DMS114 treated with DMSO at 0.1 percent for 48 hours (cell line): ENCODE measurements around the gene ANXA7.
"Not testable (repeated sequence)": the region's sequence is repeated elsewhere in the genome, so short reads cannot be mapped to it uniquely, and the experiment has no call there.

Experiments used
- DNase-seq: peaks from one replicate; lab custom pipeline; 2025; ENCODE audit not compliant: unreplicated experiment; lab: John Stamatoyannopoulos, UW

Gene ANXA7

DNA sequence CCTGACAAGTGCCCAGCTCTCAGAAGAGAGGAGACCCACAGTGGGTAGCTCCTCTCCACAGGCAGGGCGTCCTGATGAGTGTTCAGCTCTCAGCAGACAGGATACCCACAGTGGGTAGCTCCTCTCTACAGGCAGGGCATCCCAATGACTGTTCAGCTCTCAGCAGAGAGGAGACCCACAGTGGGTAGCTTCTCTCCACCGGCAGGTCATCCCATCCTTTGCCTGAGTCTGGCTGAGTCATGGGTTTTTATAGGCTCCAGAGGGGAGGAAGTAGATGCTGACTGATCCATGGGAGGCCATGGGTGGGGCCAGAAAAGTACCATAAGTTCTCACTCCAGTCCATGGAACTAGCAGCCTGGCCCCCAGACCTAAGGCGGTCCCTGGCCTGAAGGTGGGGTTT is 73.7 kb downstream of the ANXA7 start:
- DNase-seq = no peak

DNA sequence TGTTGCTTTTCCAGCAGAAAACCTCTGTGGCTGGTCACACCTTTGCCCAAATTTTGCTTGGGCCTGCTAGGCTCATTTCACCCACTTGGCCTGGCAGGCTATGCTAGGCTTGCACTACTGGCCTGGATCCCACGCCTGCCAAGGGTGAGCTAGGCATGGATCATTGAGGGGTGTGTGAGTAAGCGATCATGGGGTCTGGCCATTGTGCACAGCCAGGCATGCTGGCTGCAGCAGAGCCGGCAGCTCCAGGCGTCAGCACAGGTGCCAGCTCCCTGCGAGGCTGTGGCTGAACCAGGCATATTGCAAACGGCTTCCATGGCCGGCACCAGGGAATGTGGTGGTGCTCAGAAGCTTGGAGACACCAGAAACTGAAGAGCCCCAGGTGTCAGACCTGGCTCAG is 74.4 kb downstream of the ANXA7 start:
- no peak for DNase-seq

DNA sequence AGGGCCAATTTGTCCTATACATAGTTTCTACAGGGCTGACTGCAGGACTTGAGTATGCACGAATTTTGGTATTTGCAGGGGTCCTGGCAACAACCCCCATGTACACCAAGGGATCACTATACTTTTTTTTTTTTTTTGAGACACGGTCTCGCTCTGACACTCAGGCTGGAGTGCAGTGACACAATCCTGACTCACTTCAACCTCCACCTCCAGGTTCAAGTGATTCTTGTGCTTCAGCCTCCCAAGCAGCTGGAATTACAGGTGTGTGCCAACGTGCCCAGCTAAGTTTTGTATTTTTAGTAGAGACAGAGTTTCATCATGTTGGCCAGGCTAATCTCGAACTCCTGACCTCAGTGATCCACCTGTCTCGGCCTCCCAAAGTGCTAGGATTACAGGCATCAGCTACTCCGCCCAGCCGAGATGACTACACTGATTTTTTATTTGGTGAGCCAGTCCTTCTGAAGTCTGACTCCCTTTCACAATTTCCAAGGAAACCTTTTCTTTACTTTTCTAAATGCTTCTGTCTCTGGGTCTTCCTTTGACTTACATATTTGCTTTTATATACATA is 75.0 kb downstream of the ANXA7 start:
- no peak for DNase-seq

DNA sequence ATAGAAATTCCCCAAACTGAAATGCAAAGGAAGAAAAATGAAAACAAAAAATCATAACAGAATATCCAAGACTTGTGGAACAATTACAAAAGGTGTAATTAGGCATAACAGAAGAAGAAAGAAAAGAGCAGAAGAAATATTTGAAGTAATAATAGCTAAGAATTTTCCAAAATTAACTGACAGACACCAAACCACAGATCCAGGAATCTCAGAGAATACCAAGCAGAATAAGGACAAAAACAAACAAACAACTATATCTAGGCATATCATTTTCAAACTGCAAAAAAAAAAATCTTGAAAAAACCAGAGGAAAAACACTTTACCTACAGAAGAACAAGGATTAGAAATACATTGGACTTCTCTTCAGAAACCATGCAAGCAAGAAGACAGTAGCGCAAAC is 80.7 kb downstream of the ANXA7 start:
- DNase-seq = no peak

DNA sequence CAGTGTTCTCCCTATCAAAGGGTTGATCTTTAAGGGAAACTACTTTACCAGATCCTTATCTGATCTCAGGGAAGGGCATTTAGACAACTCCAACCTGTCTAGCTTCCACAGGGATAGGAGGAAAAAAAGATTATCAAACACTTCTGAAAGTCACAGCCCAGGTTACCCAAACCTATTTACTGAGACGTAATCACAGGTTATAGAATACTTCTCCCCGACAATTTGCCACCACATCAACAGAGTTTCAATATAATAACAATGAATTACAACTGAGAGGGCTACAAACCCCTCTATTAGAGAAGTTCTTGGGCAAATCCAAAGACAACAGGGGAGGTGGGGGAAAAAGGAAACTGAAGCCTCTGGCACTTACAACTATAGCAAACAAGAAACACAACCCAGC is 81.5 kb downstream of the ANXA7 start:
- no peak for DNase-seq

DNA sequence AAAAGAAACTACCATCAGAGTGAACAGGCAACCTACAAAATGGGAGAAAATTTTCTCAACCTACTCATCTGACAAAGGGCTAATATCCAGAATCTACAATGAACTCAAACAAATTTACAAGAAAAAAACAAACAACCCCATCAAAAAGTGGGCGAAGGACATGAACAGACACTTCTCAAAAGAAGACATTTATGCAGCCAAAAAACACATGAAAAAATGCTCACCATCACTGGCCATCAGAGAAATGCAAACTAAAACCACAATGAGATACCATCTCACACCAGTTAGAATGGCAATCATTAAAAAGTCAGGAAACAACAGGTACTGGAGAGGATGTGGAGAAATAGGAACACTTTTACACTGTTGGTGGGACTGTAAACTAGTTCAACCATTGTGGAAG is 85.3 kb downstream of the ANXA7 start:
- not testable (repeated sequence) for DNase-seq

DNA sequence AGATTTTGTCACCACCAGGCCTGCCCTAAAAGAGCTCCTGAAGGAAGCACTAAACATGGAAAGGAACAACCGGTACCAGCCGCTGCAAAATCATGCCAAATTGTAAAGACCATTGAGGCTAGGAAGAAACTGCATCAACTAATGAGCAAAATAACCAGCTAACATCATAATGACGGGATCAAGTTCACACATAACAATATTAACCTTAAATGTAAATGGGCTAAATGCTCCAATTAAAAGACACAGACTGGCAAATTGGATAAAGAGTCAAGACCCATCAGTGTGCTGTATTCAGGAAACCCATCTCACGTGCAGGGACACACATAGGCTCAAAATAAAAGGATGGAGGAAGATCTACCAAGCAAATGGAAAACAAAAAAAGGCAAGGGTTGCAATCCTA is 88.6 kb downstream of the ANXA7 start:
- not testable (repeated sequence) for DNase-seq
